Measurements from ENCODE around the gene CD38. TPM values are rescaled to one million over a fixed set of nuclear protein-coding genes. Genes with fewer than 3 reads are reported as not detected.

The CD38 gene
- total RNA-seq, 3 donors from 2014 or later, result 2.0 to 47.2 (median 2.6) TPM

GRCh38 chr4:15894921-15895916 lies 117.1 kb downstream of the CD38 start:
- Histone ChIP-seq H3K9me3 (no peaks in the 10 kb centered on the region), H3K4me3 (no peak overlapping the region), H3K27ac (no peak overlapping the region), H3K27me3 (no peaks in the 10 kb centered on the region), H3K36me3 (no peaks in the 10 kb centered on the region), H3K4me1 (no peaks in the 10 kb centered on the region)
- intact Hi-C loops (cut with DNase I; ENCODE audit: low total_unique reads), result no loop called here
- DNase-seq (ENCODE audit: low spot score in 2 of 2), result no peak
- TF ChIP-seq POLR2A (IDR thresholded peaks at IDR 0.05) (no peak), POLR2AphosphoS5 (IDR thresholded peaks at IDR 0.05) (no peak)
- TF ChIP-seq, protein P1, sequence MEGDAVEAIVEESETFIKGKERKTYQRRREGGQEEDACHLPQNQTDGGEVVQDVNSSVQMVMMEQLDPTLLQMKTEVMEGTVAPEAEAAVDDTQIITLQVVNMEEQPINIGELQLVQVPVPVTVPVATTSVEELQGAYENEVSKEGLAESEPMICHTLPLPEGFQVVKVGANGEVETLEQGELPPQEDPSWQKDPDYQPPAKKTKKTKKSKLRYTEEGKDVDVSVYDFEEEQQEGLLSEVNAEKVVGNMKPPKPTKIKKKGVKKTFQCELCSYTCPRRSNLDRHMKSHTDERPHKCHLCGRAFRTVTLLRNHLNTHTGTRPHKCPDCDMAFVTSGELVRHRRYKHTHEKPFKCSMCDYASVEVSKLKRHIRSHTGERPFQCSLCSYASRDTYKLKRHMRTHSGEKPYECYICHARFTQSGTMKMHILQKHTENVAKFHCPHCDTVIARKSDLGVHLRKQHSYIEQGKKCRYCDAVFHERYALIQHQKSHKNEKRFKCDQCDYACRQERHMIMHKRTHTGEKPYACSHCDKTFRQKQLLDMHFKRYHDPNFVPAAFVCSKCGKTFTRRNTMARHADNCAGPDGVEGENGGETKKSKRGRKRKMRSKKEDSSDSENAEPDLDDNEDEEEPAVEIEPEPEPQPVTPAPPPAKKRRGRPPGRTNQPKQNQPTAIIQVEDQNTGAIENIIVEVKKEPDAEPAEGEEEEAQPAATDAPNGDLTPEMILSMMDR (IDR thresholded peaks at IDR 0.05), result no peak

- intact Hi-C loops (cut with DNase I; ENCODE audit: low total_unique reads), result no loop called here
- H3K9me3 ChIP-seq, result no peaks in the 10 kb centered on the region
- no peak overlapping the region for H3K4me3 ChIP-seq
- no peaks in the 10 kb centered on the region for H3K27me3 ChIP-seq
- DNase-seq (ENCODE audit: low spot score in 2 of 2), result no peak
- H3K36me3 ChIP-seq, result no peaks in the 10 kb centered on the region
- H3K4me1 ChIP-seq, result no peaks in the 10 kb centered on the region
- TF ChIP-seq POLR2AphosphoS5 (IDR thresholded peaks at IDR 0.05), result no peak
- TF ChIP-seq POLR2A (IDR thresholded peaks at IDR 0.05), result no peak
- TF ChIP-seq, protein P1 (IDR thresholded peaks at IDR 0.05), result no peak
- no peak overlapping the region for H3K27ac ChIP-seq
Measured at GRCh38 chr4:15897577-15897976, 119.4 kb downstream of the CD38 start.

- DNase-seq (ENCODE audit: low spot score in 2 of 2), result no peak
- no peak for TF ChIP-seq POLR2AphosphoS5 (IDR thresholded peaks at IDR 0.05)
- TF ChIP-seq POLR2A (IDR thresholded peaks at IDR 0.05), result no peak
- TF ChIP-seq, protein P1 (IDR thresholded peaks at IDR 0.05), result no peak
- intact Hi-C loops (cut with DNase I; ENCODE audit: low total_unique reads), result no loop called here
- Histone ChIP-seq H3K27me3 (no peaks in the 10 kb centered on the region), H3K9me3 (no peaks in the 10 kb centered on the region), H3K4me1 (no peaks in the 10 kb centered on the region), H3K4me3 (no peak overlapping the region), H3K36me3 (no peaks in the 10 kb centered on the region), H3K27ac (no peak overlapping the region)
Measured at GRCh38 chr4:15898902-15899301, 120.8 kb downstream of the CD38 start.

GRCh38 chr4:15899511-15899910 lies 121.4 kb downstream of the CD38 start:
- no peaks in the 10 kb centered on the region for H3K36me3 ChIP-seq
- TF ChIP-seq POLR2A (IDR thresholded peaks at IDR 0.05) (no peak), POLR2AphosphoS5 (IDR thresholded peaks at IDR 0.05) (no peak)
- TF ChIP-seq, protein P1 (IDR thresholded peaks at IDR 0.05), result no peak
- no peaks in the 10 kb centered on the region for H3K27me3 ChIP-seq
- DNase-seq (ENCODE audit: low spot score in 2 of 2), result no peak
- H3K4me3 ChIP-seq, result no peak overlapping the region
- H3K27ac ChIP-seq, result no peak overlapping the region
- no peaks in the 10 kb centered on the region for H3K9me3 ChIP-seq
- H3K4me1 ChIP-seq, result no peaks in the 10 kb centered on the region
- intact Hi-C loops (cut with DNase I; ENCODE audit: low total_unique reads), result no loop called here

DNA sequence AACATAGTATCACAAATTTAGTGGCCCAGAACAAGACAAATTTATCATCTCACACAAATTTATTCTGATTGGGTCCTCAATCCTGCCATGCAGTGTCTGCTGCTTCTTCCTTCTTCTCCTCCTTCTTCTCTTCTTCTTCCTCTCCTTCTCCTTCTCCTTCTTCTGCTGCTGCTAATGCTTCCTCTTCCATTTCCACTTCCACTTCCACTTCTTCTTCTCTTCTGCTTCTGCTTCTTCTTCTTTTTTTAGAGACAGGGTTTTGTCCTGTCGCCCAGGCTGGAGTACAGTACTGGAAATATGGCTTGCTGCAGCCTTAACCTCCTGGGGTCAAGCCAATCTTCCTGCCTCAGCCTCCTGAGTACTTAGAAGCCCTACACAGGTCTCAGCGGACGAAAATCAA lies 122.9 kb downstream of the CD38 start:
- H3K4me1 ChIP-seq, result no peaks in the 10 kb centered on the region
- H3K9me3 ChIP-seq, result no peaks in the 10 kb centered on the region
- no peaks in the 10 kb centered on the region for H3K36me3 ChIP-seq
- H3K27ac ChIP-seq, result no peak overlapping the region
- TF ChIP-seq POLR2AphosphoS5 (IDR thresholded peaks at IDR 0.05) (no peak), POLR2A (IDR thresholded peaks at IDR 0.05) (no peak)
- TF ChIP-seq, protein P1 (IDR thresholded peaks at IDR 0.05), result no peak
- no peak overlapping the region for H3K4me3 ChIP-seq
- intact Hi-C loops (cut with DNase I; ENCODE audit: low total_unique reads), result loop anchor here (5.0 kb wide), 1 partner anchor 1911 kb away; the partner anchor contains the start of genes DCAF16 and NCAPG
- no peak for DNase-seq (ENCODE audit: low spot score in 2 of 2)
- no peaks in the 10 kb centered on the region for H3K27me3 ChIP-seq
